KOPT-K1 (cell line): Measurements from ENCODE around the gene SLC43A2.
A peak's percentile ranks its signal among the peaks of the same experiment; 100 is the strongest.

Experiments
- H3K27ac ChIP-seq: fragments of 200-600 bp; sonication (generic); 2 replicates; pipeline ENCODE4 v1.5.1; 2016; ENCODE audit warnings: antibody characterized with exemption, mild to moderate bottlenecking, low read depth, low read length; ENCODE audit not compliant: poor library complexity, severe bottlenecking
- H3K36me3 ChIP-seq: fragments of 200-600 bp; sonication (generic); 2 replicates; pipeline ENCODE4 v1.5.1; 2017; ENCODE audit warnings: antibody characterized with exemption, mild to moderate bottlenecking, low read length, moderate library complexity; ENCODE audit not compliant: insufficient read depth
- H3K9me3 ChIP-seq: fragments of 200-600 bp; sonication (generic); 2 replicates; pipeline ENCODE4 v1.5.1; 2017; ENCODE audit warnings: antibody characterized with exemption, low read length, mild to moderate bottlenecking; ENCODE audit not compliant: insufficient read depth, poor library complexity, severe bottlenecking

SLC43A2 gene

DNA sequence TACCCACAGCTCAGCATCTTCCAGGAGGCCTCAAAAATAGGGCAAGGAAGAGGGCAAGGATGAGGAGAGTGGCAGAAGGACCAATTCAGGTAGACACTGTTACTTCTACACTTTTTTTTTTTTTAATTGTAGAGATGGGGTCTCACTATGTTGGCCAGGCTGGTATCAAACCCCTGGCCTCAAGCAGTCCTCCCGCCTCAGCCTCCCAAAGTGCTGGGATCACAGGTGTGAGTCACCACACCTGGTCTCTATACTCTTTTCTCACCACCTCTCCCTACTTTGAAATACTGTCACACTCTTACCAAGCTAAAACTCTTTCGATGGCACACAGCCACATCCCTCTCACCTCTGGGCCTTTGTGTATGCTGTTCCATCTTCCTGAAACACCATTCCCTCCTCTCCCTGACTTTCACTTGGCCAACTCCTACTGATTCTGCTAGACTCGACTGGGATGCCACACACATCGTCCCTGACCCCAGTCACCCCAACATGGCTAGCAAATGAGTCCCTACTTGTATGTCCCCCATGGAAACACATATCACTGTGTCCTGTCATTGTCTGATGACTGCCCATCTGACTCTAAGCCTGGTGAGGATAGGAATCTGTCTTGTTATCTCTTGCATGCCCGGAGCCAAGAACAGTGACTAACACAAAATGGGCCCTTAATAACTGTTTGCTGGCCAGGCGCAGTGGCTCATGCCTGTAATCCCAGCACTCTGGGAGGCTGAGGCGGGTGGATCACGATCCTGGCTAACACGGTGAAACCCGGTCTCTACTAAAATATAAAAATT, 7.2 kb upstream of the SLC43A2 start:
- no peak overlapping the region for H3K27ac ChIP-seq
- no peaks in the 10 kb centered on the region for H3K9me3 ChIP-seq
- no peaks in the 10 kb centered on the region for H3K36me3 ChIP-seq

DNA sequence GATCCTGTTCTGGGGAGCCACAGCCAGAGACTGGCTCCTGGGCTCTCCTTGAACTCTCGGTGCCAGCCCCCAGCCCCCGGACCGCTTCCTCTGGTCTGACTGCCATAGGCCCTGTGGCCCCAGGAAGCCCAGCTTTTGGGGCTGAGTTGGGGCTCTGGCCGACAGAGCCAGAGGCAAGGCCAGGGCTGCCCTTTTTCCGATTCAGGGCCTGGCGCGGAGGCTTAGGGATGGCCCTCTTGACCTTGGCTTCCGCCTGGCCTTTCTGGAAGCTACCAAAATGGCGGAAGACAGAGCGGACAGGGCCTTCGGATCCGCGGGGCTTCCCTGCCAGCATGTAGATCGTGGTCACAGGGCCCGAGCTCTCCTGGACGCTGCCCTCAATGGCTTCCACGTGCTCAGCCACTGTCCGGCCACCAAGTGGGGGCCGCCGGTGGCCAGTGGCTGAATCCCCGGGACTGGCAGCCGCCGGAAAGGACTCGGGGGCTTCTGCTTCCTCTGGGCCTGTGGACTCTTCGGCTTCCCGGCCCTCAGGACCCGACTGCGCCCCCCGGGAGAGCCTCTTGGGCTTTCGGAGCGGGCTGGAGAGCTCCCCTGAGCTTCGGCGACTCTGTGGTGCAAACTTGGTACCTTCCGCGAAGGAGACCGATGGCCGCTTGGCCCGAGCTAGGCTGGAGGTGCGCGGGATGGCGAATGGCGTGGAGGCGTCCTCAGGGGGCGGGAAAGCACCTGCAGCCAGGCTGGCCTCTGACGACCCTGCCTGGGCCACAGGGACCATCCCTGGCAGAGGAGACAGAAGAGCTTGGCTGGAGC, 6.4 kb upstream of the SLC43A2 start:
- Histone ChIP-seq H3K9me3 (no peaks in the 10 kb centered on the region), H3K27ac (no peak overlapping the region), H3K36me3 (no peaks in the 10 kb centered on the region)

DNA sequence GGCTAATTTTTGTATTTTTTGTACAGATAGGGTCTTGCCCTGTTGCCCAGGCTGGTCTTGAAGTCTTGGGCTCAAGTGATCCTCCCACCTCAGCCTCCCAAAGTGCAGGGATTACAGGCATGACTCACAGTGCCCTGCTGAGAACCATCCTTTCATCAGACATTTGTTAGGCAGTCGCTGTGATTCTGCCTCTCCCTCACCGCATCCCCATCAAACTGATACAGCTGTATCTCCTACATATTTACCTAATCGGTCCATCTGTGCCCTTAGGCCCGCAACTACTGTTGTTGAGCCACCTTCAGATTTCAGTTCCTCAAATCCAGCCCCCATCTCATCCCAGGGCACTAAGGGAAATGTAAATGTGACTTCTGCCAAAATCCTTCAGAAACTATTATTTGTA, 2.0 kb upstream of the SLC43A2 start:
- Histone ChIP-seq H3K36me3 (no peaks in the 10 kb centered on the region), H3K9me3 (no peaks in the 10 kb centered on the region), H3K27ac (no peak overlapping the region)

DNA sequence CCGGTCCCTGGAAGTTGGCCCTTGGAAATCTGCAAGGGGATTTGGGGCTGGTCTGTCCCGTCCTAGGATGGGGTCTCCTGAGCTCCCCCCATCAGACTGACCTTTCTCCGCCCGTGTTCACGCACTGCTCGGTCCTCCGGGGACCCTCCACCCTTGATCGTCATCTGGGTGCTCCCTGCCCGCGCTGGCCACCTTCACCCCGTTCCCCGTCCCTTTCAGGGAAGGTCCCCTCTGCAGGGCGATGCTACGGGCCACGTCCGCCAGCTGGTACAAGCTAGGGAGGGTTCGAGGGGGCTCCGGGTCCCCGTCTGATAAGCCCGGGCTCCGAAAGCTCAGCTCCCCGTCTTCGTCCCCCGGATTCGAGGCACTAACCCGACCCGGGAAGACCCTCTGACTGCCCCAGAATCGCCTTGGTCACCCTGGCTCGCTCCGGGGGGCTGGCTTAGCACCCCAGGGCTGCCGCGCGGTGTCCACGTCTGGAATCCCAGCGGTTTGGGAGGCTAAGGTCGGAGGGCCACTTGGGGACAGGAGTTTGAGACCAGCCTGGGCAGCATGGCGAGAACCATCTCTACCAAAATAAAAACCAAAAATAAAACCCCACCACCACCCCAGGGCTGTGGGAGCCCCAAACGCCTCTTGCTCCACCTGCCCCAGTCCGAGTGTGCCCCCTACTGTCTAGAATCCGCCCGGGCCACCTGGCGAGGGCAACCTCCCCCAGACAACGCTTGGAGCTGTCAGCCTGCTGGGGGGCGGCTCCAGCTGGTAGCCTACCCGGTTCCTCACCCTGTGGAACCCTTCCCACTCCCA, 1.1 kb upstream of the SLC43A2 start:
- H3K27ac ChIP-seq: peak overlapping the region; percentile 79
- no peaks in the 10 kb centered on the region for H3K9me3 ChIP-seq
- 0 out of 2 replicates have a peak, but pooled peaks cover 10% of the 10 kb centered on the region for H3K36me3 ChIP-seq

DNA sequence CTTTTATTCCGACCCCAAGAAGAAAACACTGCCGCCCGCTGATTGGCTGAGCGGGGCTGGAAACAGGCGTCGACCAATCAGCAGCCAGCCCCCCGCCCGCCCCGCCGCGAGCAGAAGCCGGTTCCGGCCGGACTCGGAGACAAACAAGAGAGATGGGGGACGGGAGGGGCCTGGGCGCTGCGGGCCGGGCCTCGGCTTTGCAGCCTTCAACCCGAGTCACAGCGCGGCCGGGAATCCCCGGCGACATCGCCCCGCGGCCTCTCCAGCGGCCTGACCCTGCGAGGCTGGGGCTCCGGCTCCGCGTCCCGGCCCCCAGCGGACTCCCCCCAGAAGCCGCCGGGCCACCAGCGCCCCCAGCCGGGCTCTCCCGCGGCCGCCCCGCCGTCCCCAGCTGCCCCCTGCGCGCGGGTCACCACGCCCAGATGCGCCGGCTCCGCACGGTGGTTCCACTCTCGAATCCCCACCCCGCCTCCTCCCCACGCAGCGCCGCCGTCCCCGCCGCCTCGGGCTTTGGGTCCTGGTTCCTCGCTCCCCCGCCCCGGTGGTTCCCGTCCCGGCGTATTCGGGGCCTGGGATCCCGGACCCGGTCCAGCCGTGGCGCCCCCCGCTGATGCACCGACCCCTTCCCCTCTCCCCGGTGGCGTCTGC, 346 bp upstream of the SLC43A2 start:
- Histone ChIP-seq H3K9me3 (no peaks in the 10 kb centered on the region), H3K36me3 (peaks cover 15% of the 10 kb centered on the region; the same call in 1 of the 2 replicates), H3K27ac (peak overlapping the region; percentile 79)

DNA sequence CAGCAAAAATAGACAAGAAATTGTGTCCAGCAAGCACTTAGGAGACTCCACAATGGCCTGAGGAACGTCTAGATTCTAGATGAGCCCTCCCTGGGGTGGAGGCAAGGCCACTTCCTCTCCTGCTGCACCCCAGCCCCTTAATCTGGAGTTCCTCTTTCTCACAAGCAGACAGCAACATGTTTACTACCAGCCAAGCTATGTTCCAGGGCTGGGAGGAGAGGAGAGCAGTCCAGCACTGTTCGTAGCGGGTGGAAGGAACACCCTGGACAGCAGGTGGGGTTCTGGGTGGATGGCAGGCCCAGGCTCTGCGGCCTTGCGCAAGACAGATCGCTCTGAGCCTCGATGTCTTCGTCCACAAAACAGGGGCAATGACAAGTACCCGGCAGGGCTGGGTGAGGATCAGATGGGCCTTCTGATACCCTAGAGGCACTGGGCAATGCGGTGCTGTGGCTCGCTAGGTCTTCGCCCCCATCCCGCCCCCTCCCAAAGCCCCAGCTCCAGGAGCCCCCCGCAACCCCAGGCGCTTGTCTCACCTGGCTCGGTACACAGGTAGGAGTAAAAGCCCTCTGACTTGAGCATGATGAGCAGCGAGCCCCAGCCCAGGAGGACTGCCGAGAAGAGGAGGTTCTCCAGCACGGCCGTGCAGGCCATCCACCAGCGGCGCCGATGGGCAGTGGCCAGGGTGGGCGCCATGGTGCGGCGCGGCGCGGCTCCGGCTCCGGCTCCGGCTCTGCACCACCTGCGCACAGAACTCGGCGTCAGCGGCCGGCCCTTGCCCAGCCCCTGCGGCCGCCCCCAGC, 1.3 kb downstream of the SLC43A2 start:
- Histone ChIP-seq H3K36me3 (peaks cover 18% of the 10 kb centered on the region; the same call in 1 of the 2 replicates), H3K27ac (peak overlapping the region; percentile 79), H3K9me3 (no peaks in the 10 kb centered on the region)

DNA sequence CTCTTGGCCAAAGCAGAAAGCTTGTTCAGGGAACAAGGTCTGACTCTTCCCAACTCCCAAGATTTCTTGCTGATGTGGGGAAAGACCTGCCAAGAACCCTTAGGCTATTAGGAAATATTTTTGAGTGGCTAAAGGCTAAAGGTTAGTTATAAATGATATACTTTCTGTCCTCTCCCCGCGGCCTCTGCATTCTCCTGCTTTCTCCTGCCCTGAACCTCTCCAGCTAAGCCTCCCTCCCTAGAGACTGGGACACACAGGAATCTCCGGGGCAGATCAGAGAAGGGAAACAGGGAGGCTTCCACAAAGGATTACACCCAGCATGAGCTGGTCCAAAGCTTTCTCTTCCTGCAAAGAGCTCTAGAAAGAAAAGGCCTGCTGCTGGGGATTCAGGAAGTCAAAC, 2.3 kb downstream of the SLC43A2 start:
- Histone ChIP-seq H3K27ac (peak overlapping the region; percentile 79), H3K9me3 (no peaks in the 10 kb centered on the region), H3K36me3 (peaks cover 18% of the 10 kb centered on the region; the same call in 1 of the 2 replicates)

DNA sequence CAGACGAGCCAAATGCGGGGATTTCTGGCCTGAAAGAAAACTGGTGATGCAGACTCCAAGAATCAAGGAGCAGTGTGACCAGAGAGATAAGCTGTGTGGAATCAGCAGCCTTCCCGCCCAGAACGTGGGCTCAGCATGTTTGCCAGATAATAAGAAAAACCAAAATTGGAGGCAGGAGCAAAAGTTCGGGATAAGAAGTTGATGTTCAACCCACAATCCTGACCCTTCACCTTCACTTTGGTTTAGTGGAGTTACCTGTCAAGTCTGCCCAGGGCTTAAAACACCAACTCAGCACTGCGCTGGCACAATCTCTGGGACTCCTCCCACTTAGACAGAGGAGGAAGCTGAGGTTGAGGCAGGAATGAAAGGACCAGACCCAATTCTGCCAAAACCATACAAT, 3.1 kb downstream of the SLC43A2 start:
- Histone ChIP-seq H3K27ac (no peak overlapping the region), H3K9me3 (no peaks in the 10 kb centered on the region), H3K36me3 (peaks cover 18% of the 10 kb centered on the region; the same call in 1 of the 2 replicates)

DNA sequence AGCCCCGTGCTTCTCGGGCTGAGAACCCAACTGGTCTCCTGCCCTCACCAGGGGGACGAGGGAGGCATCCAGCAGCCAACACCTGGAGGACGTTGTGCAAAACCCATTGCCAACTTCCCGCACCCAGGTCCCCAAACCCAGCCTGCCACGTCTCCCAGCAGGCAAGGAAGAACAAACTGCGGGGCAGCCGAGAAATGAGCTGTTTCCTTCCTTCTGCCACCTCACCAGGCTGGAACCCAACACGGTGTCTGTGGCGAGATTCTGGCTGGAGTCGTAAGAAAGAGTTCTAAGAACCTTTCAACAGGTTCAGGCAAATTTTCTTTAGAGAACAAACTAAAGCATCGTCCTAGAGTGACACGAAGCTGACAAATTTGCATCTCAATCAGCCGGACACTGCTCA, 3.6 kb downstream of the SLC43A2 start:
- Histone ChIP-seq H3K9me3 (no peaks in the 10 kb centered on the region), H3K27ac (no peak overlapping the region), H3K36me3 (peaks cover 18% of the 10 kb centered on the region; the same call in 1 of the 2 replicates)

DNA sequence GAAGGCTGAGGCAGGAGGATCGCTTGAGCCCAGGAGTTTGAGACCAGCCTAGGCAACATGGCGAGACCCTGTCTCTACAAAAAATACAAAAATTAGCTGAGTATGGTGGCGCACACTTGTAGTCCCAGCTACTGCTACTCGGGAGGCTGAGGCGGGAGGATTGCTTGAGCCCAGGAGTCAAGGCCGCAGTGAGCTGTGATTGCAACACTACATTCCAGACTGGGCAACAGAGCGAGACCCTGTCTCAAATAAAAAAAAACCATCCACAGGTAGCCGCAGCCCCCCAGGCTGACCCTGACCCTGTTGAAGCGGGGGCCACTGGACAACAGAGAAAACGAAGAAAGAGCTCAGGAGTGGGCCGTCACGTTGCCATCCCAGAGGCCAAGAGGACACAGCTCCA, 4.0 kb downstream of the SLC43A2 start:
- Histone ChIP-seq H3K9me3 (no peaks in the 10 kb centered on the region), H3K27ac (no peak overlapping the region), H3K36me3 (peaks cover 18% of the 10 kb centered on the region; the same call in 1 of the 2 replicates)

DNA sequence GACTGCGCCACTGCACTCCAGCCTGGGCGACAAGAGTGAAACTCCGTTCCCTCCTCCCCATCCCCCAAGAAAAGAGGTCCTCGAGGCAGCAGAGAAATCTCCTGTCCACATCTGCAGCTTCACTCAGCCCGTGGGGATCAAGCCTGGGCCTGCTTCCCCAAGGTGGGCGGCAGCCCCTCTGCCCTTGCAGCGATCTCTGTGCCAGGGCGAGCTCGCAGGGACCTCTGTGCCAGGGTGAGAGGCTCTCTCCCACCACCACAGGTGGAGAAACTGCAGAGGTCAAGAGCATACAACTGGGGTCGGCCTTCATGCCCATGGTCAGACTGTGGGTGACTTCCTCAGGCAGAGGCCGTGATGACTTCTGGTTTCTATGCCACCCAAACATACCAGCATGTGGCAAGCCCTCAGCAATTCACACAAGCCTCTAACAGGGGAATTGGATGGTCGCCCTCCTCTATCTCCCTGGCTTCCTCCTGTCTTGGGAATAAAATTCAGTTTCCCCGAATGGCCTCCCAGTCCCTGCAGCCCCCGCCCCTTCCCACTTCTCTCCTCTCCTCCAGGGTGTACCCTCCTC, 5.5 kb downstream of the SLC43A2 start:
- H3K36me3 ChIP-seq: peaks cover 18% of the 10 kb centered on the region; the same call in 1 of the 2 replicates
- H3K9me3 ChIP-seq: no peaks in the 10 kb centered on the region
- H3K27ac ChIP-seq: no peak overlapping the region

DNA sequence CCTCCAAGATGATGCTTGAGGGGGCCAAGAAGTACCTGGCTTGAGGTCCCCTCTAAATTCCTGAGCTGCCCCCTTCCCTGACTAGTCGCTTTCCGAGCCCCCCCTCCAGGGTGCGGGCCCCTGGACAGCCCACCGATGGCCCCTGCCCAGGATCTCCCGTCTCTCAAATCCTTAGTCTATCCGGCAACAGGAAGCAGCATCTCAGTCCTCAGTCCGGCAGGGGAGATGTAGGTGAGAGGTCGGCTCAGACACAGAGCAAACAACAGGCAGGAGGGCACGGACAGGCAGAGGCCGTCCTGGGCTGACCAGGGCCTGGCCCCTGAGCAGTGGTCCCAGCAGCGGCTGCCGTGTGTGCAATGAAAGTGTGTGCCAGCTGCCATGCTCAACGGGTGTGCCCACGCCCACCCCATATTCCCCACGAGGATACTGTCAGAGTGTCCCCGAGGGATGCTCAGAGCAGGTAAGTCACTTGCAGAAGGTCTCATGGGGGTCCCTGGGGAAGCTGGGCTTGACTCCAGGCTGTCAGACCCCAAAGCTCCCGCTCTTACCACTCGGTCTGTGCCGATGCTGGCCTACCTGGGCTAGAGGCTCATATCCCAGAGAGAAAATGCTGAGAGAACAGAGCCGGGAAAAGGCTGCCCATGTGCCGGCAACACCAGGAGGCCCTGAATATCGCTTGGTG, 7.2 kb downstream of the SLC43A2 start:
- Histone ChIP-seq H3K9me3 (no peaks in the 10 kb centered on the region), H3K27ac (no peak overlapping the region), H3K36me3 (peaks cover 18% of the 10 kb centered on the region; the same call in 1 of the 2 replicates)

DNA sequence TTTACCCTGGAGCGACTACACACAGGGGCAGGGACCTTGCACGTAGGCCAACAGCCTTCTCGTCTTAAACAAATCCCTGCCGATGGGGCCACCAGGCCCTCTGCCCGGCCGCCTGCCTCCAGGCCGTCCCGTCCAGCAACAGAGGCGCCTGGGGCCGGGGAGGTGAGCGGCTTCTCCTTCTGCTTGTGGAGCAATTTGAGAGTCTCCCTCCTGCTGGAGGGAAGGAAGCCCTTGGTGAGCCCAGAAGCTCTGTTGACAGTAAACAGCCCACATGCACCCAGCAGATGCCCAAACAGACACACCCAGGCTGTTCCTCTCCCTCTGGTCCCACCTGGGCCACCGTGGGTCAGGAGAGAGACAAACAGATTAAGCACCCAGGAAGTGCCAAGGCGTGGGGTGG, 8.1 kb downstream of the SLC43A2 start:
- Histone ChIP-seq H3K36me3 (peaks cover 16% of the 10 kb centered on the region; the same call in 1 of the 2 replicates), H3K9me3 (no peaks in the 10 kb centered on the region), H3K27ac (no peak overlapping the region)
